ENCODE results near the gene SCOC. TPM values are rescaled to one million over a fixed set of nuclear protein-coding genes. Genes with fewer than 3 reads are reported as not detected.

Gene SCOC
- total and polyA plus RNA-seq, 9 of the 15 experiments (the other 6 are each of a cell fraction or from before 2014, with no cell fraction given), result 16.8 to 110 (median 46.7) TPM

DNA sequence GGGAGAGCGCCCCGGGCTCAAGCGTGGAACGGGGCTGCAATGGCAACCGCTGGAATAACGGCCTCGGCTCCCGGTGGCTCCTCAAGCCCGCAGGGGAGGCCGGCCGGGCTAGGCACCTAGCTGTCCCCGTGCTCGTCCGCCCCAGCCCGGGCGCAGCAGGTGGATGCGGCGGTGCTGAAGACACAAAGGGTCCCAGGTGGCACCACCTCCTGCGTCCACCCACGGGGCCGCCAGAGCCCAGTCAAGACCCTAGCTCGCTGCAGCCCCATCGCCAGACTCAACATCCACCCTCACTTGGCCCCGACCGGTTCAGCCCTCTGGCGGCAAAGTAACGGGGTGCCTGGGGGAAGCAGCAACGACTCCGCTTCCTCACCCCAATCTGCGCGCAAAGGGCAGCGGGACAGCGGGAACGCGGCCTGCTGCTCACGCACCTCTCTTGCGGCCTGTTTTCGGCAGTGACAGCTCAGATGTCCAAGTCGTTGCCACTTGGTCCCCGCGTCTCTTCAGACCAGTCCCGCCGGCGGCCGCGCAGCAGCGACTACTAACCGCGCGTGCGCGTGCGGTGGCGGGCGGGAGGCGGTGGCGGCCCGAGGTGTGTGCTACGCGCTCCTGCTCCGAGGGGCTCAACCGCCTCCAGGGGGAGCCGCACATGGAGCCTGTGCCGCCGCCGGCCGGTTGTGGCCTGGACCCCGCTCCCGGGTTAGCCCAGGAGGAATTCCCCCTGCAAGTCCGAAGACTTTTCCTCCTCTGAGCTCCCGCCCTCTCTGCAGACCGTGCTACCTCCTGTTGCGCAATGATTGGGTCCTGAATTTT, 53.9 kb downstream of the SCOC start, which contains the start of gene CLGN (continued):
- no peak for TF ChIP-seq FOXK1 (CRISPR knock-in tag; IDR thresholded peaks at IDR 0.05; ENCODE audit: borderline replicate concordance)
- no peak for TF ChIP-seq MITF (IDR thresholded peaks at IDR 0.05)
- peak; percentile 100 for TF ChIP-seq CEBPB (tag; IDR thresholded peaks at IDR 0.05)
- TF ChIP-seq BRCA1 (IDR thresholded peaks at IDR 0.05), result no peak
- no peak for TF ChIP-seq BRCA1 (CRISPR knock-in tag; IDR thresholded peaks at IDR 0.05)
- TF ChIP-seq SPI1 (IDR thresholded peaks at IDR 0.05; ENCODE audit: borderline replicate concordance, low read depth, low read length), result no peak
- TF ChIP-seq ZNF655 (CRISPR knock-in tag; IDR thresholded peaks at IDR 0.05), result no peak
- TF ChIP-seq PML (IDR thresholded peaks at IDR 0.05; ENCODE audit: low read length), result no peak
- TF ChIP-seq THRB (CRISPR knock-in tag; conservative IDR thresholded peaks at IDR 0.05), result no peak
- peak; percentile 97 for TF ChIP-seq L3MBTL2 (IDR thresholded peaks at IDR 0.05)
- no peak for TF ChIP-seq ELK1 (CRISPR knock-in tag; IDR thresholded peaks at IDR 0.05)
- no peak for TF ChIP-seq ZC3H11A (IDR thresholded peaks at IDR 0.05; ENCODE audit: low read depth, low read length)
- TF ChIP-seq, protein P1, sequence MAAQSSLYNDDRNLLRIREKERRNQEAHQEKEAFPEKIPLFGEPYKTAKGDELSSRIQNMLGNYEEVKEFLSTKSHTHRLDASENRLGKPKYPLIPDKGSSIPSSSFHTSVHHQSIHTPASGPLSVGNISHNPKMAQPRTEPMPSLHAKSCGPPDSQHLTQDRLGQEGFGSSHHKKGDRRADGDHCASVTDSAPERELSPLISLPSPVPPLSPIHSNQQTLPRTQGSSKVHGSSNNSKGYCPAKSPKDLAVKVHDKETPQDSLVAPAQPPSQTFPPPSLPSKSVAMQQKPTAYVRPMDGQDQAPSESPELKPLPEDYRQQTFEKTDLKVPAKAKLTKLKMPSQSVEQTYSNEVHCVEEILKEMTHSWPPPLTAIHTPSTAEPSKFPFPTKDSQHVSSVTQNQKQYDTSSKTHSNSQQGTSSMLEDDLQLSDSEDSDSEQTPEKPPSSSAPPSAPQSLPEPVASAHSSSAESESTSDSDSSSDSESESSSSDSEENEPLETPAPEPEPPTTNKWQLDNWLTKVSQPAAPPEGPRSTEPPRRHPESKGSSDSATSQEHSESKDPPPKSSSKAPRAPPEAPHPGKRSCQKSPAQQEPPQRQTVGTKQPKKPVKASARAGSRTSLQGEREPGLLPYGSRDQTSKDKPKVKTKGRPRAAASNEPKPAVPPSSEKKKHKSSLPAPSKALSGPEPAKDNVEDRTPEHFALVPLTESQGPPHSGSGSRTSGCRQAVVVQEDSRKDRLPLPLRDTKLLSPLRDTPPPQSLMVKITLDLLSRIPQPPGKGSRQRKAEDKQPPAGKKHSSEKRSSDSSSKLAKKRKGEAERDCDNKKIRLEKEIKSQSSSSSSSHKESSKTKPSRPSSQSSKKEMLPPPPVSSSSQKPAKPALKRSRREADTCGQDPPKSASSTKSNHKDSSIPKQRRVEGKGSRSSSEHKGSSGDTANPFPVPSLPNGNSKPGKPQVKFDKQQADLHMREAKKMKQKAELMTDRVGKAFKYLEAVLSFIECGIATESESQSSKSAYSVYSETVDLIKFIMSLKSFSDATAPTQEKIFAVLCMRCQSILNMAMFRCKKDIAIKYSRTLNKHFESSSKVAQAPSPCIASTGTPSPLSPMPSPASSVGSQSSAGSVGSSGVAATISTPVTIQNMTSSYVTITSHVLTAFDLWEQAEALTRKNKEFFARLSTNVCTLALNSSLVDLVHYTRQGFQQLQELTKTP (IDR thresholded peaks at IDR 0.05; ENCODE audit: low read depth in 1 of 2, partially characterized antibody in 2 of 2), result no peak
- TF ChIP-seq E2F3 (CRISPR knock-in tag; IDR thresholded peaks at IDR 0.05), result 0 out of 2 replicates have a peak, but pooled peaks have one; percentile 15
- TF ChIP-seq PCBP2 (IDR thresholded peaks at IDR 0.05; ENCODE audit: low read depth, low read length, poor library complexity, severe bottlenecking), result no peak
- no peak for TF ChIP-seq SP1 (CRISPR knock-in tag; IDR thresholded peaks at IDR 0.05)
- TF ChIP-seq MAZ (CRISPR knock-in tag; conservative IDR thresholded peaks at IDR 0.05 in 1 of 2, IDR thresholded peaks at IDR 0.05 in 1 of 2), result peak in 1 of 2 experiments; percentile 39; a peak in 3 of 4 replicates
- no peak for TF ChIP-seq TEAD1 (CRISPR knock-in tag; IDR thresholded peaks at IDR 0.05)
